Hepatic stellate cell (primary cell): ENCODE results near the gene GRK3.

Source experiments
- DNase-seq: peaks from one replicate; pipeline ENCODE4 v3.0.0; 2011; ENCODE audit warnings: low spot score

GRK3 gene

DNA sequence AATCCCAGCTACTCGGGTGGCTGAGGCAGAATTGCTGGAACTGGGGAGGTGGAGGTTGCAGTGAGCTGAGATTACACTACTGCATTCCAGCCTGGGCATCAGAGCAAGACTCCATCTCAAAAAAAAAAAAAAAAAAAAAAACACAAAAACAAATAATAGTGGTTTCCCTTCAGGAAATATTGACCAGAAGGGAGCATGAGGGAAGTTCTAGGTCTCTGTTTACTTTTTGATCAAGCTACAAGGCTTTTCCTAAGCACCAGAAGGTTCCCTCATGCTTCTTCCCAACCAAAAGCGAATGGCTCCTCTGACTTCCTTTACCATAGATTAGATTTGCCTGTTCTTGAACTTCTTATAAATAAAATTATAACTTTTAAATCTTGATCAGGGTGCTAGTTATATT is 195.8 kb downstream of the GRK3 start:
- peak; percentile 57 for DNase-seq

- no peak for DNase-seq
Measured at GRCh38 chr22:25760848-25761595, 196.5 kb downstream of the GRK3 start.

DNA sequence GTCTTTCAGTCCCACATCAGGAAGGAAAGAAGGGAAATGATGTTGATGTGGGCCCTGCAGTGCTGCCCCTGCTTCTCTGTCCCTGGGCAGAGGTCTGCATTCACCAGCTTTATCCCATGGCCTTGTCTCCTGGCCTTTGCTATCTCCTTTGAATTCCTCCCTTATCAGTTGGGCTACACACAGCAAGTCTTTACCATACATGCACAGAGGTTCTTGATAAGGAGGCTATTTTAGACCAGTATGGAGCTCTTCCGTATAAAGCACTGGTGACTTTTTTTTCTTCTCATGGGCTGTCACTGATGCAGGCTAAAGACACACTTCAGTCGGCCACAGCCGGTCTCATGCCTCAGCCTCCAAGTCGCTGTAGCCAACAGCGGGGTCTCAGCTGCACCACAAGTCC is 197.7 kb downstream of the GRK3 start:
- no peak for DNase-seq

- no peak for DNase-seq
Measured at GRCh38 chr22:25763239-25763777, 198.8 kb downstream of the GRK3 start.

- no peak for DNase-seq
Measured at GRCh38 chr22:25764270-25765015, 200.0 kb downstream of the GRK3 start.

DNA sequence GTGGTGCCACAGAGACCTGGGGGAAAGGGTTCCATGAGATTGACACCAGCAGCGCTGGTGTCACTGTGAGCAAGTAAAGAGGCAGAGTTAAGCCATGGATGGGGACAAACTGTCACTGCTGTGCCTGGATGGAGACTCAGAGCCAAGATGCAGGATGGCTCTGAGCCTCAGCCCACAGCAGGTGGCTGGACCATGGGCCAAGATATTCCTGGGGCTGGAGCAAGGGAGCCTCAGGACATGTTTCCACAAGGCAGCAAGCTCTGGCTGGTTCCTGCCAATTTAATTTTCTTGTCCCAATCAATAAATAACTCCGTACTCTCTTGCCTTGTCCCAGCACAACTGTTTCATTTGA is 200.5 kb downstream of the GRK3 start:
- no peak for DNase-seq

DNA sequence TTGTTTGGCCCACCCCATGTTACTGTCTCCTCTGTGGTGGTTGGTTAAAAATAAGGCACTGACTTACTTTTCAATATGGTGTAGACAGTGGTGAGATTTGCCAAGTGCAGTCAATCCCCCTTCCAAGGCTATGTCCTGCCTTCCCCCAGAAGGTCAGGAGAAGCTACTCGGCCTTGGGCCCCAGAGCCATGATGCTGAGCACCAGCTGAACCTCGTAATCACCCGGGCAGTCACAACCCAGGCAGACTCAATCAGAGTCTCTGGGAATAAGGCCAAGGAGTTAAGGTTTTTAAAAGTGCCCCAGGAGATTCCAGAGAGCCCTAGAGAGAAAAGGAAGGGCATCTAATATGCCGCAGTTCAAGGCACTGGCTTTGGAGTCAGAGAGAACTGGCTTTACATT is 201.3 kb downstream of the GRK3 start:
- no peak for DNase-seq

DNA sequence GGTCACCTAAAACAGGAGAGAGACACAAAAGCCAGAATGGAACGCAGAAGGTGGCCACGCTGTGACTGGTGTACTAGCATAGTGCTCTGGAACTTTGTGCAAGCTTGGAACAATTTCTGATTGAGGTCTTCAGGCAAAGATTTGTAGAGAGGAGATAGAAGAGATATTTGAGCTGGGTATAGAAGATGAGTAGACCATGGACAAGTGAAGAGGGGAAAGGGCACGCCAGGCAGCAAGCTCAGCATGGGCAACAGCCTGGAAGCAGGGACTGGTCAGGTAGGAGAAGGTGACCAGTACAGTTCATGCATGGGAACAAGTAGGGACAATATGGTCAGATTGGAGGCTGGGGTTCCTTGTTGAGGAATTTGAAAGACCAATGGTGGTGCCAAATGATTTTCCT is 201.9 kb downstream of the GRK3 start:
- DNase-seq = no peak

DNA sequence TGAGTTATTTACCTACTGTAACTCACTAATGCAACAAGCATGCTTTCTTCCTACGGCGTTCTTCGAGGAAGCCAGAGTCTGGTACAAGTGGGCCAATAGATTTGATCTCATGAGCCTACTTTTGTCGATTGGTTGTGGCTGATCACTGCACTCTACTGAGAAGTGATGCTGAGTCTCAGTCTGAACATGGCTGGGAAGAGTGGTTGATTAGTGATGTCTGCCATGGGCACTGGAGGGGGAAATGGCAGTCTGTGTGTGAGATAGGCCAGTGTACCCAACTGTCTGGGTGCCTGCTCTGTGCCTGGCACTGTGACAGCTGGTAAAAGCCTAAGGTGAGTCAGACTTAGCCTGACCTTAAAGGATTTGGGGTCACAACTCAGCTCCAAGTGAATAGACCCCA is 205.9 kb downstream of the GRK3 start:
- DNase-seq = no peak

DNA sequence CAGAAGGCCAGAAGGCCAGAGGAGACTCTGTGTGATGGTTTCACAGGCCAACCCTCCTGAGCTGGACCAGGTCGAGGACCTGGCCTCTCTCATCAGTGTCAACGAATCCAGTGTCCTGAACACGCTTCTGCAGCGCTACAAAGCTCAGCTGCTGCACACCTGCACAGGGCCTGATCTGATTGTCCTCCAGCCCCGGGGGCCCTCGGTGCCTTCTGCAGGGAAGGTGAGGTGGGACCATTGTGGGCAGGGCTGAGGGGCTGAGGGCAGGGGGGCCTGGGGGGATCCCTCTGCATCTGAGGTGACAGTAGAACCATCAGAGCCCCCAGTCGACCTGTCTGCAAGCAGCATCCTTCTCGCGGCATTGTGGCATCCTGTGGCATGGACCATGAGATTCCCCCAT is 207.8 kb downstream of the GRK3 start:
- no peak for DNase-seq

DNA sequence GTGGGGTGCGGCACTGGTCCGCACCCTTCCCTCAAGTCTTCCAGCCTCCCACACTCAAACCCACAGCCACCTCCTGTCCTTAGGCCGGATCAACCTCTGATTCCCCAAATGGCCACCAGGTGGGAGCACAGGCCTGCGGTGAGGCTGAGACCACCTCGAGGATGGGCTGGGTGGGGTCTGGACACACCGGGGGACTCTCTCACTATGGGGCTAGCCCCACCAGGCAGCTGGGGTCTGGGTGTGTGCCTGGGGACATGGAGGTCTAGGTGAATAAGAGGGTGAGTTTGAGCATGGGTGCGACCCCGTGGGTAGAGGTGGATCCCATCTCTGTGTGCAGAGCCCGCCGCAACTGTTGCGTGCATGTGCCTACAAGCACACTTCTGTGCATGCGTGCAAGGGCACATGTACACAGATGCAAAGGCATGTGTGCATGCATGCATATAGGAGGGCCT is 210.1 kb downstream of the GRK3 start:
- DNase-seq = no peak

GRCh38 chr22:25775531-25775930 is 211.1 kb downstream of the GRK3 start:
- DNase-seq = no peak

DNA sequence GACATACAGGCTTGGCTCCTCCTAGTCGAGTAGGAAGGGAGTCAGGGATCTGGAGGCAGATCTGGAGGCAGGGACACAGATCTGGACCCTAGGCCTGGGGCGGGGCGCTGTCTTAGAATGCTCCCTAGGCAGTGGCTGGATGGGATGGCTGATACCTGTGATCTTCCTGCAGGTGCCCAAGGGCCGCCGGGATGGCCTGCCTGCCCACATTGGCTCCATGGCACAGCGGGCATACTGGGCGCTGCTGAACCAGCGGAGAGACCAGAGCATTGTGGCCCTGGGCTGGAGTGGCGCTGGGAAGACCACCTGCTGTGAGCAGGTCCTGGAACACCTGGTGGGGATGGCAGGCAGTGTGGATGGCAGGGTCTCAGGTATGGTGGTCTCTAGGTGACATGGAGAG is 212.9 kb downstream of the GRK3 start:
- DNase-seq = no peak

- peak; percentile 79 for DNase-seq
Measured at GRCh38 chr22:25777870-25778269, 213.4 kb downstream of the GRK3 start.
